Measurements from ENCODE around the gene KRT76. TPM values are rescaled to one million over a fixed set of nuclear protein-coding genes. Genes with fewer than 3 reads are reported as not detected.

The KRT76 gene
- total RNA-seq, 1 donor from 2014 or later, result not detected

GRCh38 chr12:52772188-52772587 lies 5.0 kb downstream of the KRT76 start:
- no peak overlapping the region for H3K27ac ChIP-seq
- DNase-seq (ENCODE audit: extremely low spot score in 2 of 2), result no peak
- no peaks in the 10 kb centered on the region for H3K27me3 ChIP-seq
- TF ChIP-seq POLR2A (IDR thresholded peaks at IDR 0.05) (no peak), CTCF (IDR thresholded peaks at IDR 0.05) (no peak), POLR2AphosphoS5 (IDR thresholded peaks at IDR 0.05; ENCODE audit: insufficient read depth in 1 of 2, low read depth in 1 of 2) (no peak)
- no peaks in the 10 kb centered on the region for H3K9me3 ChIP-seq
- intact Hi-C loops (cut with DNase I), result no loop called here
- no peaks in the 10 kb centered on the region for H3K4me1 ChIP-seq
- no peak overlapping the region for H3K4me3 ChIP-seq
- no peaks in the 10 kb centered on the region for H3K36me3 ChIP-seq

- intact Hi-C loops (cut with DNase I), result no loop called here
- H3K4me3 ChIP-seq, result no peak overlapping the region
- no peaks in the 10 kb centered on the region for H3K36me3 ChIP-seq
- no peaks in the 10 kb centered on the region for H3K9me3 ChIP-seq
- H3K27ac ChIP-seq, result no peak overlapping the region
- no peaks in the 10 kb centered on the region for H3K4me1 ChIP-seq
- no peak for DNase-seq (ENCODE audit: extremely low spot score in 2 of 2)
- no peak for TF ChIP-seq CTCF (IDR thresholded peaks at IDR 0.05)
- no peak for TF ChIP-seq POLR2AphosphoS5 (IDR thresholded peaks at IDR 0.05; ENCODE audit: insufficient read depth in 1 of 2, low read depth in 1 of 2)
- TF ChIP-seq POLR2A (IDR thresholded peaks at IDR 0.05), result no peak
- H3K27me3 ChIP-seq, result no peaks in the 10 kb centered on the region
Measured at GRCh38 chr12:52771505-52771904, 5.6 kb downstream of the KRT76 start.

GRCh38 chr12:52771088-52771487 lies 6.1 kb downstream of the KRT76 start:
- Histone ChIP-seq H3K36me3 (no peaks in the 10 kb centered on the region), H3K27ac (no peak overlapping the region), H3K9me3 (no peaks in the 10 kb centered on the region), H3K4me3 (no peak overlapping the region), H3K4me1 (no peaks in the 10 kb centered on the region), H3K27me3 (no peaks in the 10 kb centered on the region)
- TF ChIP-seq CTCF (IDR thresholded peaks at IDR 0.05), result no peak
- no peak for TF ChIP-seq POLR2A (IDR thresholded peaks at IDR 0.05)
- no peak for TF ChIP-seq POLR2AphosphoS5 (IDR thresholded peaks at IDR 0.05; ENCODE audit: insufficient read depth in 1 of 2, low read depth in 1 of 2)
- DNase-seq (ENCODE audit: extremely low spot score in 2 of 2), result no peak
- intact Hi-C loops (cut with DNase I), result no loop called here

GRCh38 chr12:52769946-52770345 lies 7.2 kb downstream of the KRT76 start:
- no peak for TF ChIP-seq POLR2AphosphoS5 (IDR thresholded peaks at IDR 0.05; ENCODE audit: insufficient read depth in 1 of 2, low read depth in 1 of 2)
- no peak for TF ChIP-seq POLR2A (IDR thresholded peaks at IDR 0.05)
- no peak for TF ChIP-seq CTCF (IDR thresholded peaks at IDR 0.05)
- Histone ChIP-seq H3K27ac (no peak overlapping the region), H3K4me1 (no peaks in the 10 kb centered on the region), H3K36me3 (no peaks in the 10 kb centered on the region), H3K9me3 (no peaks in the 10 kb centered on the region), H3K27me3 (no peaks in the 10 kb centered on the region), H3K4me3 (no peak overlapping the region)
- no peak for DNase-seq (ENCODE audit: extremely low spot score in 2 of 2)
- intact Hi-C loops (cut with DNase I), result no loop called here

GRCh38 chr12:52769354-52769753 lies 7.8 kb downstream of the KRT76 start:
- intact Hi-C loops (cut with DNase I), result no loop called here
- TF ChIP-seq CTCF (IDR thresholded peaks at IDR 0.05) (no peak), POLR2AphosphoS5 (IDR thresholded peaks at IDR 0.05; ENCODE audit: insufficient read depth in 1 of 2, low read depth in 1 of 2) (no peak)
- no peaks in the 10 kb centered on the region for H3K36me3 ChIP-seq
- no peaks in the 10 kb centered on the region for H3K4me1 ChIP-seq
- no peak overlapping the region for H3K4me3 ChIP-seq
- no peaks in the 10 kb centered on the region for H3K9me3 ChIP-seq
- no peaks in the 10 kb centered on the region for H3K27me3 ChIP-seq
- DNase-seq (ENCODE audit: extremely low spot score in 2 of 2), result no peak
- no peak overlapping the region for H3K27ac ChIP-seq
